ENCODE data around the gene RALGPS1.

Gene RALGPS1

DNA sequence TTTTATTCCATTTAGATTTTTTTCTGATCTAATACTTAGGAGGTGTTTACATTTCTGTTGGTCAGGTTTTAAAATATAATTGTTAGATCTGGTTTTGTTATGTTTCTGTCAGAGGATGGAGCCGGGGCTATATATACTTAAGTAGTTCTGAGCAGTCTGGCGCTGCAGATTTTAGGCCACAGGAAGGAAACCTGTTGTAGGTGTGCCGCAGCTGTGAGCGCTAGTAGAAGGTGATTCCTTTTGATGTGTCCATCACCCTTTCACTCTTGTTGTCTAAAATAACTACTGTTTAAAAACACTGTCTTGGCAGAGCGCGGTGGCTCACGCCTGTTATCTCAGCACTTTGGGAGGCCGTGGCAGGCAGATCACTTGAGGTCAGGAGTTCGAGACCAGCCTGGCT is 37.2 kb upstream of the RALGPS1 start:
- Histone ChIP-seq H3K27ac (replicated peaks) (no peak overlapping the region), H3K4me3 (replicated peaks; ENCODE audit: insufficient read depth, low read length) (no peak overlapping the region), H3K27me3 (ENCODE audit: insufficient read depth, poor library complexity, severe bottlenecking) (no peaks in the 10 kb centered on the region)
- TF ChIP-seq, protein P1, sequence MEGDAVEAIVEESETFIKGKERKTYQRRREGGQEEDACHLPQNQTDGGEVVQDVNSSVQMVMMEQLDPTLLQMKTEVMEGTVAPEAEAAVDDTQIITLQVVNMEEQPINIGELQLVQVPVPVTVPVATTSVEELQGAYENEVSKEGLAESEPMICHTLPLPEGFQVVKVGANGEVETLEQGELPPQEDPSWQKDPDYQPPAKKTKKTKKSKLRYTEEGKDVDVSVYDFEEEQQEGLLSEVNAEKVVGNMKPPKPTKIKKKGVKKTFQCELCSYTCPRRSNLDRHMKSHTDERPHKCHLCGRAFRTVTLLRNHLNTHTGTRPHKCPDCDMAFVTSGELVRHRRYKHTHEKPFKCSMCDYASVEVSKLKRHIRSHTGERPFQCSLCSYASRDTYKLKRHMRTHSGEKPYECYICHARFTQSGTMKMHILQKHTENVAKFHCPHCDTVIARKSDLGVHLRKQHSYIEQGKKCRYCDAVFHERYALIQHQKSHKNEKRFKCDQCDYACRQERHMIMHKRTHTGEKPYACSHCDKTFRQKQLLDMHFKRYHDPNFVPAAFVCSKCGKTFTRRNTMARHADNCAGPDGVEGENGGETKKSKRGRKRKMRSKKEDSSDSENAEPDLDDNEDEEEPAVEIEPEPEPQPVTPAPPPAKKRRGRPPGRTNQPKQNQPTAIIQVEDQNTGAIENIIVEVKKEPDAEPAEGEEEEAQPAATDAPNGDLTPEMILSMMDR (IDR thresholded peaks at IDR 0.05; ENCODE audit: insufficient read depth, low read length) = no peak
- TF ChIP-seq POLR2AphosphoS5 (IDR thresholded peaks at IDR 0.05; ENCODE audit: low read depth) (no peak), REST (IDR thresholded peaks at IDR 0.05; ENCODE audit: insufficient replicate concordance, low read depth) (no peak), GABPA (IDR thresholded peaks at IDR 0.05; ENCODE audit: low read depth) (no peak), SPI1 (IDR thresholded peaks at IDR 0.05; ENCODE audit: borderline replicate concordance, low read depth) (no peak)
- no peak for DNase-seq (ENCODE audit: low read depth in 1 of 2, low spot score in 1 of 2)

- no peak for TF ChIP-seq POLR2AphosphoS5 (IDR thresholded peaks at IDR 0.05; ENCODE audit: low read depth)
- TF ChIP-seq, protein P1 (IDR thresholded peaks at IDR 0.05; ENCODE audit: insufficient read depth, low read length) = no peak
- TF ChIP-seq SPI1 (IDR thresholded peaks at IDR 0.05; ENCODE audit: borderline replicate concordance, low read depth) = no peak
- TF ChIP-seq GABPA (IDR thresholded peaks at IDR 0.05; ENCODE audit: low read depth) = no peak
- no peak for TF ChIP-seq REST (IDR thresholded peaks at IDR 0.05; ENCODE audit: insufficient replicate concordance, low read depth)
- DNase-seq (ENCODE audit: low read depth in 1 of 2, low spot score in 1 of 2) = no peak
- Histone ChIP-seq H3K4me3 (replicated peaks; ENCODE audit: insufficient read depth, low read length) (no peak overlapping the region), H3K27ac (replicated peaks) (no peak overlapping the region), H3K27me3 (ENCODE audit: insufficient read depth, poor library complexity, severe bottlenecking) (no peaks in the 10 kb centered on the region)
These were observed 35.3 kb upstream of the RALGPS1 start for GRCh38 chr9:126879288-126879687.

GRCh38 chr9:126880226-126880946 is 34.2 kb upstream of the RALGPS1 start:
- no peaks in the 10 kb centered on the region for H3K27me3 ChIP-seq (ENCODE audit: insufficient read depth, poor library complexity, severe bottlenecking)
- TF ChIP-seq GABPA (IDR thresholded peaks at IDR 0.05; ENCODE audit: low read depth) = no peak
- no peak for TF ChIP-seq POLR2AphosphoS5 (IDR thresholded peaks at IDR 0.05; ENCODE audit: low read depth)
- no peak for TF ChIP-seq SPI1 (IDR thresholded peaks at IDR 0.05; ENCODE audit: borderline replicate concordance, low read depth)
- TF ChIP-seq, protein P1 (IDR thresholded peaks at IDR 0.05; ENCODE audit: insufficient read depth, low read length) = no peak
- TF ChIP-seq REST (IDR thresholded peaks at IDR 0.05; ENCODE audit: insufficient replicate concordance, low read depth) = no peak
- no peak overlapping the region for H3K27ac ChIP-seq (replicated peaks)
- H3K4me3 ChIP-seq (replicated peaks; ENCODE audit: insufficient read depth, low read length) = no peak overlapping the region
- DNase-seq (ENCODE audit: low read depth in 1 of 2, low spot score in 1 of 2) = no peak
